Bronchial epithelial cell (primary cell): ENCODE measurements around the gene FRYL. TPM values are rescaled to one million over a fixed set of nuclear protein-coding genes. Genes with fewer than 3 reads are reported as not detected.
A peak's percentile ranks its signal among the peaks of the same experiment; 100 is the strongest.

Experiments used
- DNase-seq: peaks from one replicate; pipeline ENCODE4 v3.0.0-alpha.2; 2010; ENCODE audit warnings: low read depth
- FAIRE-seq: peaks from 2 replicates; lab custom pipeline; 2011; peaks lifted over from hg19 to GRCh38; lab: Jason Lieb, UNC
- H3K27me3 ChIP-seq: 2 replicates; pipeline ENCODE4 v1.5.1; 2011; ENCODE audit warnings: low read length; ENCODE audit not compliant: control insufficient read depth, insufficient read depth
- H3K36me3 ChIP-seq: 2 replicates; pipeline ENCODE4 v1.5.1; 2011; ENCODE audit warnings: low read length; ENCODE audit not compliant: control insufficient read depth, insufficient read depth
- H3K4me3 ChIP-seq: 2 replicates; pipeline ENCODE4 v1.5.1; 2011; ENCODE audit warnings: mild to moderate bottlenecking, low read depth, low read length, control low read depth
- CTCF ChIP-seq: IDR thresholded peaks from 2 replicates; pipeline ENCODE4 v1.5.1; 2011; ENCODE audit warnings: mild to moderate bottlenecking, moderate library complexity, low read length, control low read depth, inconsistent platforms; ENCODE audit not compliant: insufficient read depth, severe bottlenecking
- total RNA-seq: library from RNA; depleted of rRNA; stranded (reverse); fragments of >200 nt; gene quantifications from 2 replicates; pipeline ENCODE4 v1.2.1, GENCODE V29; 2014

The FRYL gene
- total RNA-seq, 1 donor from 2014 or later = 43.2 TPM

DNA sequence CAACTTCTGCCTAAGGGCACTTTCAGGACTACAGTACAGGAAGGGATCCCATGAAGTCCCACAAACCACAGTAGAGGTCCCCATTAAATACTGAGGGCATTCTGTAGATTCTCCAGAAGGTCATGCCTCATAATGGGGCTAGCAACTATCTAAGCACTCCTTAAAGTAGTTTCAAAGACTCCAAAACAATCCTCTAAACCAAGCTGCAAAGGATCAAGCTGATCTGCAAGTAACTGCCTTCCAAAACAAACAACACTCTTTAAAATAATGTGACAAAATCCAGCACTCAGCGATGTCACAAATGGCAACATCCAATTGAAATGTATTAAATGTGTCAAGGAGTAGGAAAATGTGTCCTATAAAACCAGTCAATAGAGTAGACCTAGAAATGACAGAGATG lies 118.7 kb downstream of the FRYL start:
- TF ChIP-seq CTCF = no peak
- no peaks in the 10 kb centered on the region for H3K27me3 ChIP-seq
- no peaks in the 10 kb centered on the region for H3K36me3 ChIP-seq
- FAIRE-seq (no peak), DNase-seq (no peak)
- H3K4me3 ChIP-seq = no peak overlapping the region

DNA sequence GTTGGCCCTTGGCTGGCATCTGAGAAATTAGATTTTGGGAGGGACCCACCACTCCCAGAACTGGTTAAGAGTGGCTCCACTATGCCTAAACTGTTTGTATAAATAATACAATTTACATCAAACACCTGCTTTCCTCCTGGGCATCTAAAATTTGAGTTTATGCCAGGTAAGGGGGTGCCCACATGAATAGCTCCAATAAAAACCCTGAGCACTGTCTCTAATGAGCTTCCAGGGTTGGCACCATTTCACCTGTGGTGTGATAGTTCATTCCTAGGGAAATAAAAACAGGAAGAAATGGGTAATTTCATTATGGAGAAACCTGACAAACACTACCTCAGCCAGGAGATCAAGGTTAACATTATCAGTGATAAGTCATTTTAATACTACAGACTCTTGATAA lies 119.7 kb downstream of the FRYL start:
- DNase-seq (no peak), FAIRE-seq (no peak)
- TF ChIP-seq CTCF = no peak
- Histone ChIP-seq H3K4me3 (no peak overlapping the region), H3K27me3 (no peaks in the 10 kb centered on the region), H3K36me3 (no peaks in the 10 kb centered on the region)

GRCh38 chr4:48654015-48654664 lies 125.9 kb downstream of the FRYL start:
- Histone ChIP-seq H3K27me3 (no peaks in the 10 kb centered on the region), H3K36me3 (no peaks in the 10 kb centered on the region), H3K4me3 (no peak overlapping the region)
- FAIRE-seq (no peak), DNase-seq (no peak)
- TF ChIP-seq CTCF = no peak

DNA sequence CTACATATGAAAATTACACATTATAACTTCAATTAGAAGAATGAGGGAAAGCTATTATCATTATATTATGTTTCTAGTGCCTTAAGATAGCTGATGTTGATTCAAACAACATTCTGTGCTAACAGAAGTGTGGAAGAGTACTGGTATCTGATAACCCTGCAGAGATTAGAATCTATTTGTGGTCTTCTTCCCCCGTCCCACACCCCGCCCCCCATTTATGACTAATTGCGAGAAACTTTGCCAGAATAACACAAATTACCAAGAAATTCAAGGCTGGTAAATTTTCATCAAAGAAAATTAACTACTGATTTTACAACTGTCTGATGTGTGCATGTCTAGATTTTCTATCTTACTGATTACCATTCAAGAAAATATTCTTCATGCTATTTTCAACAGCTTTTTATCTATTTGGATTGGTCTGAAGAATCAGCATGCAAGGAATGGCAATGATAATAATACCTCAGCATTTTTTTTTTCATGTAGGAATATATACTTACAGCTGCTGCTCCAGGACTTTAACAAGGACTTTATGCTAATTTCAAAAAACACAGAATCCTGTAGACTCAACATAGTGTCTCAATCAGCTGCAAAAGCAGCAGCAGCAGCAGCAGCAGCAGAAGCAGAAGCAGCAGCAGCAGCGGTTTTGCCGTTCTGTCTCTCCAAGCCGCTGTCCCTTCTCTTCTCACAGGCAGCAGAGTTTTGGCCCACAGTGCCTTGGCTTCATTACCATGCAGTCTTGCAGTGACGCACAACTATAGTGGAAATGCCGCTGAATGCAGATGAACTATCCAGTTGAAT lies 126.7 kb downstream of the FRYL start:
- Histone ChIP-seq H3K4me3 (no peak overlapping the region), H3K36me3 (no peaks in the 10 kb centered on the region), H3K27me3 (no peaks in the 10 kb centered on the region)
- TF ChIP-seq CTCF = no peak
- DNase-seq (no peak), FAIRE-seq (no peak)

- FAIRE-seq (no peak), DNase-seq (peak; percentile 75)
- TF ChIP-seq CTCF = no peak
- no peaks in the 10 kb centered on the region for H3K27me3 ChIP-seq
- no peaks in the 10 kb centered on the region for H3K36me3 ChIP-seq
- H3K4me3 ChIP-seq = no peak overlapping the region
Measured at GRCh38 chr4:48651914-48652313, 128.2 kb downstream of the FRYL start.

DNA sequence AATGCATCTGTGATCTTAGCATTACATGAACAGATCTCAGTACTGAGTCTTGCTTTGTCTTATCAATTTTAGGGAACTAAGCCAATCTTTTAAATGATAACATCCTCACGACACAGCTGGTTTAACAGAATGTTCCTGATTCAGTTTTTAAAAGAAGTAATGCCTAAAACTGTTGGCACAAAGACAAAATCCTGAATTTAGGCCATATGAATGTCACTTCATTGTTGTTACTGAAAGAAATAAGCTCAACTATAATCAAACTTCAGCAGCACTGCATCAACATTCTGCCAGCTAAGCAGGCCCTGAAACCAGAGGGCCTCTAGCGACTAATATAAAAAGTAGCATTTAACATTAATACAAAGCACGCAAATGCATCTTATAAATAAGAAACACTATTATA lies 130.6 kb downstream of the FRYL start:
- no peak for FAIRE-seq

More for the DNA sequence above, 130.6 kb downstream of the FRYL start:
- no peak for TF ChIP-seq CTCF
- H3K27me3 ChIP-seq = no peaks in the 10 kb centered on the region
- H3K36me3 ChIP-seq = no peaks in the 10 kb centered on the region
- DNase-seq = no peak
- H3K4me3 ChIP-seq = no peak overlapping the region
